NB4 (cell line): ENCODE measurements around the gene KLHL17.

ENCODE experiments used
- MYC ChIP-seq: IDR thresholded peaks from 2 replicates; pipeline ENCODE4 v1.6.1; 2011; ENCODE audit warnings: low read depth, low read length
- POLR2A ChIP-seq: IDR thresholded peaks from 2 replicates; pipeline ENCODE4 v1.6.1; 2011; ENCODE audit warnings: mild to moderate bottlenecking; ENCODE audit not compliant: insufficient read length; ENCODE audit errors: extremely low read depth
- TF ChIP-seq, protein P1 (sequence below): IDR thresholded peaks from one replicate; pipeline ENCODE4 v1.5.1; 2012; ENCODE audit warnings: low read depth, low read length
- TF ChIP-seq, protein P2 (sequence below): IDR thresholded peaks from 2 replicates; pipeline ENCODE4 v1.6.1; 2011; ENCODE audit warnings: low read depth, low read length

DNA sequence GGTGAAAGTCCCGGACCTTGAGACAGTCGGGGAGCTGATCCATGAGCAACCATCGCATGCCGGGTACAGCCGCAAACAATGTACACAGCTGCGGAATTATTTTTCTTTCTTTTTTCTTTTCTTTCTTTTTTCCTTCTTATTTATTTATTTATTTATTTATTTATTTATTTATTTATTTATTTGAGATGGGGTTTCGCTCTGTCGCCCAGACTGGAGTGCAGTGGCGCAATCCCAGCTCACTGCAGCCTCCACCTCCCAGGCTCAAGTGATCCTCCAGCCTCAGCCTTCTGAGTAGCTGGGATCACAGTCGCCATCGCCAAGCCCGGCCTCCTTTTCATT lies 24.1 kb downstream of the KLHL17 start:
- TF ChIP-seq, protein P1, sequence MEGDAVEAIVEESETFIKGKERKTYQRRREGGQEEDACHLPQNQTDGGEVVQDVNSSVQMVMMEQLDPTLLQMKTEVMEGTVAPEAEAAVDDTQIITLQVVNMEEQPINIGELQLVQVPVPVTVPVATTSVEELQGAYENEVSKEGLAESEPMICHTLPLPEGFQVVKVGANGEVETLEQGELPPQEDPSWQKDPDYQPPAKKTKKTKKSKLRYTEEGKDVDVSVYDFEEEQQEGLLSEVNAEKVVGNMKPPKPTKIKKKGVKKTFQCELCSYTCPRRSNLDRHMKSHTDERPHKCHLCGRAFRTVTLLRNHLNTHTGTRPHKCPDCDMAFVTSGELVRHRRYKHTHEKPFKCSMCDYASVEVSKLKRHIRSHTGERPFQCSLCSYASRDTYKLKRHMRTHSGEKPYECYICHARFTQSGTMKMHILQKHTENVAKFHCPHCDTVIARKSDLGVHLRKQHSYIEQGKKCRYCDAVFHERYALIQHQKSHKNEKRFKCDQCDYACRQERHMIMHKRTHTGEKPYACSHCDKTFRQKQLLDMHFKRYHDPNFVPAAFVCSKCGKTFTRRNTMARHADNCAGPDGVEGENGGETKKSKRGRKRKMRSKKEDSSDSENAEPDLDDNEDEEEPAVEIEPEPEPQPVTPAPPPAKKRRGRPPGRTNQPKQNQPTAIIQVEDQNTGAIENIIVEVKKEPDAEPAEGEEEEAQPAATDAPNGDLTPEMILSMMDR = no peak
- TF ChIP-seq, protein P2, sequence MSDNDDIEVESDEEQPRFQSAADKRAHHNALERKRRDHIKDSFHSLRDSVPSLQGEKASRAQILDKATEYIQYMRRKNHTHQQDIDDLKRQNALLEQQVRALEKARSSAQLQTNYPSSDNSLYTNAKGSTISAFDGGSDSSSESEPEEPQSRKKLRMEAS = no peak
- TF ChIP-seq POLR2A (no peak), MYC (no peak)
